GM21360 (cell line): Measurements from ENCODE around the gene IFT43.

Experiments used
- ATAC-seq: cut with Tn5 transposase; IDR thresholded peaks from one replicate; pipeline ENCODE4 v1.9.1; 2021; ENCODE audit warnings: mild to moderate bottlenecking, moderate library complexity; ENCODE audit not compliant: unreplicated experiment

Gene IFT43

DNA sequence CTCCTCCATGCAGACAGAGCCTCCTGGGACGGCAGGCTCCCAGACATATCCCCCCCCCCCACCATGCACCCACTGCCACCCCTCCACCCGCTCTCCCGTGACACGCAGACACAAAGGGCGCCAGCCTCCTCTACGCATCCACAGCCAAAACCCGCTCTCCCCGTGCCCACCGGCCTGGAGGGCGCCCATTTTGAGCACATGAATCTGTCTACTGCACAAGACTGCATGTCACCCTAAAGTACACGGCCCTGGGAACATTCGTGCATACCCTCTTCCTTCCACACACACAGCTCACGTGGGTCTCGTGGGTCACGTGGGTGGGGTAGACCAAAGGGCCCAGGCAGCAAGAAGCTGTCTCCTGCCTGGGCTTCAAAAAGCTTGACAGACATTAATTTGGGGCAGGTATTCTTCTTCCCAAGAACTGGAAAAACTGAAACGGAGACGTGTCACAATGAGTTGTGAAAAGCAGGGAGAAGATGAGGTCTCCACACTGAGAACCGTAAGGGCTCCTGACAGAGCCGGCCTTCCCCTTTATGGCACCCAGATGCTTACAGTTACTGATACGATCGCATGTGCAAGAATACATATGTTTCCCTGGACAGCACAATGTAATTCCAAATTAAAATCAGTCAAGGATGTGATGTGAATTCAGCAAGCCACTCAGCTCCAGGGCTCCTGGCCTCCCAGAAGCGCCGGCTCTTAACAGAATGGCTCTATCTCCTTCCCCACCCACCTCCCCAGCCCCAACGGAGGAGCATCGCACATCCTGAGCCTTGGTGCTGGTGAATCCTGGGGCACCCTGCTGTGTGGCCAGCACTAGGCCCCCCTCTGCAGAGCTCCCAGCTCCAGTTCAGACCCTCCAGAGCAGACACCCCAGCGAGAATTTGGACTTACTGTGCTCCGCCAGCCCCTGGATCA lies 5.7 kb upstream of the IFT43 start:
- ATAC-seq: no peak

DNA sequence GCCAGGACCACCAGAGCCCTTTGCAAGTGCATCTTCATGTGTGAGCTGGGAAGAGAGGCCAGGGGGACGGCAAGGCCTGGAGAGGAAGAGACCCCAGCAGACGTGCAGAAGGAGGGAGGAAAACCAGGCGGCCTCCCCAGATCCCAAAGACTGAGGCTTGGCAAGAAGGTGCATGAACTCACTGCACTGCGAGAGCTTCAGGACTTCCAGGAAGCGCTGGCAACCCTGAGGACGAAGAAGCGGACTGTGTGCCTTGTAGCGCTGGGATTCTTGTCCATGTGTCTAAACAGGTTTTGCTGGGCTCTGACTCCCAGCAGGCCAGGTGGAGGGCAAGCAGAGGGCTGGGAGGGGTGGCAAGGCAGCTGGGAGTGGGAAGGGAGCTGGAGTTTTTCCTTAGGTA lies 4.7 kb upstream of the IFT43 start:
- no peak for ATAC-seq

DNA sequence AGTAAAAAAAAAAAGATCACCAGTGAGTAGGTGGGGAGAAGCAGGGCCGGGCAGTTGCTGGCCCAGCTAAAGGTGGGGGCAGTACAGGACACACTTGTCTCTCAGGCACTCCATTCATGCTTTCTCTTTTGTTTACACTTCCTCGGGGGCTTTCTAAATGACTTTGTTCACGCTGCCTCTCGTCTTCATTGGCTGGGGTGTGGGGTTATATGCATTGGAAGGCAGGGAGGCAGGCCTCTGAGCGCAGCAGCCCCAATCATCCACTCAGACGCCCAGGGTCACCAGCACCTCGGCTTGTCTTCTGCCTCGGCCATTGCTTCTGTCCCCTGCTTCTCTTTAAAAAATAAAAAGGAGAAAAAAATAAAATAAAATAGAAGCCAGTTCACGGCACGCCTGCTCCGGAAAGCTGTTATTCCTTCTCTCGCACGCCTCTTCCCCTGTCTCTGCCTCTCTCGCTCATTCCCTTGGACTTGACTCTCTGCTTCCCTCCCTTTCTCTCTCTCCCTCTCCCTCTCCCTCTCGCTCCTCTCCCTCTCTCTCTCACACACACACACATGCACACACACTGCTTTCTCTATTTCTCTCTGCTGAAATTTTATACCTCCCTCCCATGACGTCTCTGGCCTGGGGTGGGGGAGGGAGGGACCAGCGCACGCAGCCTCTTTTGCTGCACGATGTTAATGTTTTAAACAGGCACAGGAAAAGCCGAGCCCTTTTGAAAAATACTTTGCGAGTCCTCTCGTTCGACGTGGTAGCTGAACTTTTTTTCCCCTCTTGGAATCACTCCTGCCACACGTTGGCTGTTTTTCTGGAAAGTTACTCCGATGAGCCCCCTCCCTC lies 3.9 kb upstream of the IFT43 start, which contains the start of gene TGFB3:
TGFB3 (minus strand) TSS at position 570 of the 840 bp plus-strand sequence. CDS start 1,102 bp downstream, outside the sequence.
- peak; percentile 41 for ATAC-seq

DNA sequence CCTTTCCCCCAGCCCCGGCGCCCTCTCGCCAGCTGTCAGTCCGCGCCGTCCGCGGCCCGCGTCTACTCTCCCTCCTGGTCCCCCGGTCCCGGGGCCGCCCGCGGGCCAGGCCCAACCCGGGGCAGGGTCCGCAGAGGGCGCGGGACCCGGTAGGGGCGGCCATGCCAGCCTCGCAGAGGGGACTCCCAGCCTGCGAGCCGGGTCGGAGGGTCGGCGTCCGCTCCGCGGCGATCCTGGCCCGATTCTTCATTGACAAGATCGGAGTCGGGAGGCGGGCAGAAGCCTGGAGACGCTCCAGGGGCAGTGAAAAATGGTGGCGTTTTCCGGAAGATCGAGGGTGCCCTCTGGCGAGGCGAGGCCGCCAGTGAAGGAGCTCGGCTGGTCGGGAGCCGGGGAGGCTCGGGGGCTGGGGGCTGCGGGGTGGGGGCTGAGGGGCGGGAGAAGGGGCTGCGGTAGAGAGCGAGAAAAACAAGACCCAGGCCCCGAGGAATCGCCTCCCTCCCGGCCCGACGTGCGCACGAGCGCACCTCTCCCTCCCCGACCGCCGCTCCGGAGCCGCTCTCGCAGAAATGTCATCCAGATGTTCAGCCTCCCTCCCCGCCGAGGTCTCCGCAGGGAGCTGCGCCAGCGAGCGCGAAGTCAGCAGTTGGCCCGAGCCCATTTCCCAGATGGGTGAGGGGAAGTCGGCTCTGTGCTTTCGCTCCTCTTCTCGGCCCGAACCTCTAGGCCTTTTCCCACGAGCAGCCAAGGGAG lies 3.1 kb upstream of the IFT43 start:
- ATAC-seq: no peak

DNA sequence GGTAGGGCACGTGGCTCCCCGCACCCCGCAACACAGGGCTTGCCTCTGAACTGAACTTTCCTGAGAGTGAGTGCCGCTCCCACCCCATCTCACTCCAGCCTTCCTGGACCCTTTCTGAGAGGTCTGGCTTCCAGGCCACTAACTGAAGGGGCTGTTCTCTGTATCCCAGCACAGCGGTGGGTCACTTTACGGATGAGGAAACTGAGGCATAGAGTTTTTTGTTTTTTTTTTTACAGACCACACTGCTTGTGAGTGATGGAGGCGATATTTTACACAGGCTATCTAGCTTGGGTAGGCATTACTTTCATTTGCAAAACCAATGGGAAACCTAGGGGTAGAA lies 2.6 kb upstream of the IFT43 start:
- ATAC-seq: no peak

DNA sequence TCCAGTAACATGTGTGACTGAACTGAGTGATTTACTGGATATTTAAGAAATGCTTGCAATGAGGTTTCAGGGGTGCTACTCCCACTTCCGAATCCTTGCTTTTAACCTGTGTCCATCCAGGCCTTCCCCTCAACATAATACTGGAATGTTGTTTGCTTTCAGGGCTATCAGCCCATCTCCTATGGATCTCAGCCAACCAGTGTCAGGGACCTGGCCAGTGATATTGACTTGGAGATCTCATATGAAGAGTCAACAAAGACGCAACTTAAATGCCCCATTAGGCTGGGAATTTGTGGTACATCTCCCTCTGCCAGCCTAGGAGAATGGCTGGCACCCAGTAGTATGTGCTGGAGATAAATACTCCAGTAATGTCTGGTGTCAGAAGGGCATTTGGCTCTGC lies 889 bp upstream of the IFT43 start:
- ATAC-seq: no peak

DNA sequence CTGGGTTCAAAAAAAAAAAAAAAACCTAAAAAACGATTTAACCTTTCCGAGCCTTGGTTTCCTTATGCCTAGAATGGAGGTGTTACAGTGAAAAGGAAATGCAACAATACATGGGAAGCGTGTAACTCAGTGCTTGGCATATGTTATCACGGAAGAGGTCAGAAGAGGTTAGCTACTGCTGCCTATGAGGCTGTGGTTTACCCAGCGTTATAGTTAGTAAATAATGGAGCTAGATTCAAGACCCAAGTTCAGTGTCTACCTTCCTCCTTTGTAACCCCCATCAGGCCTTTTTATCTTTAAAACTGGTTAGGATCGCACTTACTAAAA lies 839 bp downstream of the IFT43 start:
- ATAC-seq: no peak

DNA sequence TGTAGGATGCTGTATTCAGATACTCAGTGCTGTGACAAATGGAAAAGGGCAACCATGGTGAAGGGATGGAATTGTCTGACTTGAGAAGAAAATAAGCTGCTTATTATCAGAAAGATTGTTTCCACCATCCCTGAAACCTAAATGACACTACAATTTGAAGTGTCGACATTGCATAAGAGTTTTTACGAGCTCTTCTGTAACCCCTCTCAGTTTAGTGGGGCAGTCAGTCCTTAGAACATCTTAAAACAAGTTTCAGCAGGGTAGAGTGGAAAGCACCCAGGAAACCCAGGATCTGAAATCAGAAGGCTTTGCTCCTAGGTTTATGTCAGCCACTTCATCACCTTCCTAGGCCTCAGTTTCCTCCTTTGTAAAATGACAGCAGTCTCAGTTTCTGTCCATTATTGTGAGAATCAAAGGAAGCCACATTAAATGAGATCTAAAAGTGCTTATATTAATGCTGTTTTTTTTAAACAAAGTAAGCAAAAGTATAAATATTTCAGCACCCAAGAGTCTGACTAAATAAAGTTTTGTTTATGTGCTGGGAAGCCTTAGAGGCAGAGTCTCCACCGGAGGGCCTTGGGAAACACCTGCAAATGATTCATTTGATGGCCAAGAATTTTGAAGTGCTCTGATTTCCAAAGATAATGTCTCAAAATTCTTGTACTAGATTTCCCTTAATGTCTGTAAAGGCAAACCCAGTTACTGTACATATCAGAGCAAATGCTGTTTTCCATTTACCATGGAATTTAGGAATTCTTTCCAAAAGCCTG lies 1.8 kb downstream of the IFT43 start:
- ATAC-seq: no peak

DNA sequence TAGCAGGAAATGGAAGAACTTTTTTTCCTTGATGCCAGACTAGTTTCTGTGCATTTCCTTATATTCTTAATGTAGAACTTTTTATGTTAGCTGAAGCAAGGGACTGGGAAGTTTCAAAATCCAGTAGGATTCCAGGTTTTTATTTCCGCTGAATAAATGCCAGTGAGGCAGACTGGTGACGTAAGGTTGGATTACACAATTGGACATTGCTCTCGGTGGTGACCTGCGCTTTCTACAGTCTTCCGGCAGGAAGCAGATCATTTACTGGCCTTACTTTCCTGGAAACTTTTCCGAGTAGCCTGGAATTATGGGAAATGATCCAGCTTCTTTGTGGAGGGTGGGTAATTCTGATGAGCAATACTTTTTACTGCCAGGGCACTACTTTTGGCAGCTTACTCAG lies 3.6 kb downstream of the IFT43 start:
- no peak for ATAC-seq

DNA sequence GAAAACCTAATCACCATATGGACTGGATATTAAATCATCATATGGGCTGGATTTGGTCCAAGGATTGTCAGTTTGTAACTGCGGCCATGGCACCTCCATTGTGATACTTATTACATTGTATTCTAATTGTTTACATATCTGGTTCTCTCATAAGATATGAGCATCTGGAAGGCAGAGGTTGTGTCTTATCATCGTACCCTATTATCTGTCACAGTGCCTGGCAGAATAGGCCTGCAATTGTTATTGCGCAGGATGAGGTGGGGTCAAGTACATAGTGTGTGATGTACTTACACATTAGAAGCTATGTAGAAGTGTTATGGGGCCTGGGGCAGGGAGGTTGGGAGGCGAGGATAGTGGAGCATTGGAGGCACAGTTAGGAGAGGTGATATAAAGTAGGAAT lies 4.7 kb downstream of the IFT43 start:
- ATAC-seq: no peak

DNA sequence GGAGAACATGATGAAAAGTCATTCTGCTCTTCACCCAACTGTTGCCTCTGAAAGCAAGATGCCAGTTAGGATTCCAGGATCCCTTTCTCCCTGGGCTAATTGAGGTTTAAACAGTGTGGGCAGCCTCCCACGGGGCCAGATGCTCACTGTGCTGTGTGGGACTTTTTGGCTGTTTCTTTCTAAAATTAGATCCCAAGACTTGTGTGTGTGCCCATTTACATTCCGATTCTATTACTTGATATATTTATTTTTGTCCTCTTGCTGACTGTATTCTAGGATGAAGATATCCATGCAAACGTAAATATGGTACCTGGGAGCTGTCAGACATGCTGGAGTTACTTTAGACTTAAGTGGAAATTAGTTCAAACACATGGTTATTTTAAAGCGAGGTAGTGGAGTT lies 6.2 kb downstream of the IFT43 start:
- no peak for ATAC-seq

DNA sequence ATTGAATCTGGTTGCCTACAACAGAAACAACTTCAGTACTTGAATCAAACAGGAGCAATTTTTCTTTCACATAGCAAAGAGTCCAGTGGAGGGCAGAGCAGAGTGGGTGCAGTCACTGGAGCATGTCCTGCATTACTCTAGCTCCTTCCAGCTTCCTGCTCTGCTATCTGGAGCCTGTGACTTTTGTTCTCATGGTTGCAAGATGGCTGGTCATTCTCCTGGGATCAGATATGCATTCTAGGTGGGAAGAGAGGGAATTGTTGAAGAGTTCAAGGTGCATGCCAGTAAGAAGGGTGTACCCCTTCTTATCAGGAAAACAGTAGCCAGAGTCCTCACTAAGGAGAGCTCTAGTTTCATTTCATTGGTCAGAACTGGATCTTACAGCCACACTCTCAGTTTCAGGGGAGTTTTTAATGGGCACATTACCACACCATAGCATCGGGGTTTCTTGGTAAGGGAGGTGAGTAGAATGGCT lies 8.0 kb downstream of the IFT43 start:
- ATAC-seq: no peak

DNA sequence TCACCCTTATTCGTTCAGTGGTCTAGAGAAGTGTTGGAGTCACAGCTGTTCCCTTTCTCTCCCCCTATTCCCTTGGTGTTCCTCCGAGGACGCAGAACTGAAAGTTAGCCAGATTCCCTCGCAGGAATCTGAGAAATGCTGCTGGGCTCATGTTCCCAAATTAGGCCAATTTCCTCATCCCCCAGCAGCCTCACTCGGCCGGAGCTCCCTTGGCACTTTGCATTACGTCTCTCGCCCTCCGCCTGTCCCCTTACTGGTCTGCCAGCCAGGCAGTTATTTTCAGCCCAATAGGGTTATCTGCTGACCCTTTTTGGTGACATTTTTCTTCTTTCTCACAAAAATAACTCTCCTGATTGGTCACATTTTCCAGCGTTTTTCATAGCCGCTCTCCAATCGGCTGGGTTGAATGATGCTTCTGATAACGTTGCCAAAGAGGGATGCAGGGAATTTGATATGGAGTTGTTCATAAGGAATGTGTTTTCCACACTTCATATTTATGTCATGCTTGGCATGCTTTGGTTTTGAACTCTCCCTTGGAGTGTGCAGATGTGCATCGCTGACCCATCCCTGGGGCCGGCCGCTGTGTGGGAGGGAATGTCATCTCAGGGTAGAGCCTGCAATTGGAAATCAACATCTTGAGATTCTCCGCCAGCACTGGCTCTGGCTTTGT lies 9.9 kb downstream of the IFT43 start:
- no peak for ATAC-seq

DNA sequence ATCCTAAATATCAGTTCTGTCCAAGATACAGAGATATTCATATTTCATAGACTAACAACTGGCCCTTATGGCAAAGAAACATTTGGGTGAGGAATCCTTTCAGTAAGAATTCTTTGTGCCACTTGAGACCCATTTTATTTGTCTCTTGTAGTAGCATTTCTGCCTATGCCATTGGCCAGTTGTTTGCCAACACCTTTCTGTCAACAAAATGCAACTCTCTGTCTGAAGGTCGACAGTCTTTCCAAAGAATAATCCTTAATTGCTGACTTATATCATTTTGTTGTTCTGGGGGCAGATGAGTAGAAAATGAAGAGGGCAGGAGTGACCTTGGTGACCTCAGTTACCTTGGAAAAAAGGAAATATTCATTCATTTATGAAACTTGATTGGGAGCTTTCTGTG lies 10.9 kb downstream of the IFT43 start:
- no peak for ATAC-seq

DNA sequence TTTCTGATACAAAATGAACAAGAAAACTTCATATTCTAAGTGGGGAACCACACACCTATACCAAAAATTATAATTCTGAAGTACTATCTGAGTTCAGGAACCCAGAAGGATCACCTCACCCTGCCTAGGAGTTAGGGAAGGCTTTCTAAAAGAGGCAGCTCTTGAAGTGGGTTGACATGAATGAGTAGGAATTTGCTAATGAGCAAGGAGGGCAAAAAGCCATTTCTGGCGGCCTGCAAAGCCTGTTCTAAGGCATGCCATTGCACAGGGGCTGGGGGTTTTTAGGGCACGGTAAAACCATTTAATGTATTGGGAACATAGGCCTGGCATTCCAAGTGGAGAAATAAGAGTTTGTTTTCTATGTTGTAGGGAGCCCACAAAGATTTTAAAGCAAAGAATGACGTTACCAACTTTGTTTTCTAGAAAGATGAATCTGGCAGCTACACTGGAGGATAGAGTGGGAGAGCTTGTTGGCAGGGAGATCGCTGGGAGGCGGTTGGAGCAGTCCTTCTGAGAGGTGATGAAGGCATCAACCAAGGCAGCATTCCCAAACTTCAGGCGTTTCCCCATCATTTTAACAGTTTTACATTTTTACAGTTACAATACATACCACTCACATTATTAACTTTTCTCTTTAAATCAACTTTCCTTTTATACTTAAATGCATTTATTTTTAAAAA lies 14.1 kb downstream of the IFT43 start:
- no peak for ATAC-seq

DNA sequence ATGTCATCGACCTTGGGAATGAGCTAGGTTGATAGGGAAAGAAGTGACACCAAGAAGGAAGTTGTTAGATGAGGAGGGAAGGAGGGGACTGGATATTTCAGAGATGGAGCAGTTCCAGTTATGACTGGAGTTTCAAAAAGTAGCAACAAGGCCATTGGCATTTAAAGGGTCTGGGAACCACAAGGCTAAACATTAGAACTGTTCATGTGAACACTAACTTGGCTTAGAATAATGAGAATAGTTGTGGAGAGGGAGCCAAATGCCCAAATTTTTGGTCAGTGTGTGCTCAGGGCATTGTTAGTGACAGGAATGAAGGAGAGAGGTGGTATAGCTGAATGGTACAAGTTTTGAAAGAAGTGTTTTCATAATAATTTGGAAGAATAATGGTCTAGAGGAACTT lies 16.8 kb downstream of the IFT43 start:
- ATAC-seq: no peak

DNA sequence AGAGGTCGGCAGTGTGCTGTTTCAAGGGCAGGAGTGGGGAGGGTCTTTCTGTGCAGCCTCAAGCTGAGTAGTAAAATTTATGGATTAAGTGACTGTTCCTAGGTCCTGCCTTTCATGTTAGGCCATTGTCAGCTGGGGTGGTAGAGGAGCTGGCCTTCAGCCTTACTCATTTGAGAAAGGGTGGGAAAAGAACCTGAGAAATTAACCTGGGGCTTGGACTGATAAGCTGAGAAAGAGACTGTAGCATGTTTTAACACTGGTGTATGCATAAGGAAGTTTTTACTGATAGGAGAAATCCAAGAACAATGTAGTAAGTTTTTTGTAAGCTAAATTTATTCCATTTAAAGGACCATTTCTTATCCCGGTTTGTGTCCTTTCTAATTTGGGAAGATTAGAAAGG lies 20.7 kb downstream of the IFT43 start:
- ATAC-seq: no peak

DNA sequence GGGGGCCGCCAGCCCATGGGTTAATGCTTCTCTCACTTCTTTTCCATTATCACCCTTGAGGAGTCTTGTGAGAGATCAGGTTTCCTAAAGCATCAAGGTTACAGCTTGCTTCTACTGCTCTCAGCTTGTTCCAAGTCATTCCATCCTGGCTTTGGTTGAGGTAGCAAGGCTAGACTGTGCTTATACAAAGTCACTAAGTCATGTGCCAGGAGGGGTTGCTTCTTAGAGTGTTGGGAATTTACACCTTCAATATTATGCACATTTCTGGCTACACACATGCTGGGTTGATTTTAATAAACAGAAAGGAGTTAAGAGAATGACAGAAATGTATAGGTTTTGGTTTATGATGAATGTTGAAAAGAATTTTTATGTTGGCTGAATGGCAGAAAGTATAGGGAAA lies 21.8 kb downstream of the IFT43 start:
- ATAC-seq: no peak

DNA sequence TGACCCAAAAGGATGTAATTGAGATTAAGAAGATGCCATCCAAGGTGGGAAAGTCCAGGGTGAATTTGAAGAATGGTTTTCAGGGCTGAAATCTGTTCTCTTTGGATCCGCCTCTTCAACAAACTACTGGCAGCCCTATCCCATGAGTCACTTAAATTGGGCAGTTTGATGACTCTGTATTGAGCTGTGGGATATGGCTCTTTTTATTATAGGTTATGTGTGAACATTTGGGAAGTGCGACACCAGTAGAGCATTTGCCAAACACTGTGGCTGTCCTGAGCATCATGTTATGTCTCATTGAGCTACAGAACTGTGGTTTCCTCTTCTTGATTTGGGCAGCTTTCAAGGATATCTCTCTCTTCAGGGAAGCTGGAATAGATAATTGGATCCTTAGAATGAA lies 22.3 kb downstream of the IFT43 start:
- ATAC-seq: no peak
